GM12873 (cell line): ENCODE data around the gene RCAN1.
A peak's percentile ranks its signal among the peaks of the same experiment; 100 is the strongest.

Experiments used
- TF ChIP-seq, protein P1 (sequence below): IDR thresholded peaks from 2 replicates; pipeline ENCODE4 v1.5.1; 2012; ENCODE audit warnings: low read depth, mild to moderate bottlenecking, moderate library complexity, low read length, control low read depth; ENCODE audit not compliant: insufficient read depth; ENCODE audit errors: missing control alignments

RCAN1 gene

DNA sequence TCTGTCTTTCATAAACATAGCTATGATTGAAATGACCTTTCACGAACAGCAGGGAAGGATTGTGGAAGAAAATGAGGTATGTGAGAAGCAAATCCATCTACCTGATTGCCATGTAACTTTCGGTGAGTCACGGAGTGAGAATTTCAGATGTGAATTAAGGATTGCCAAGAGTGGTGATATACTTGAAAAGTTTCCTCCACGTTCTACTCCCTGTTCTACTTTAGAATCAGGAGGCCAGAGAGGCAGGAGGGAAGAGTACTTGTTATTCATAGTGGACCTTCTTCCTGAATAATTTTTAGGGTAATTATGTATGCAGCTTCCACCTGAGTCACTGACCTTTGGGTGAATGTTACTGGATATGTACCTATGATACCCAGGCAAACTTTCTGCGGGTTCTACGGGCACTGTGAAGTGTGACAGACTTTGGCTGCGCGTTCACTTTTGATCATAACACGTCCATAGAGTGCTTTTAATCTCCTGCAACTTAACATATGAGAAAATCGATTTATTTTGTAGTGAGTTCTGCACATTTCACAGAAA is 100.3 kb downstream of the RCAN1 start:
- TF ChIP-seq, protein P1, sequence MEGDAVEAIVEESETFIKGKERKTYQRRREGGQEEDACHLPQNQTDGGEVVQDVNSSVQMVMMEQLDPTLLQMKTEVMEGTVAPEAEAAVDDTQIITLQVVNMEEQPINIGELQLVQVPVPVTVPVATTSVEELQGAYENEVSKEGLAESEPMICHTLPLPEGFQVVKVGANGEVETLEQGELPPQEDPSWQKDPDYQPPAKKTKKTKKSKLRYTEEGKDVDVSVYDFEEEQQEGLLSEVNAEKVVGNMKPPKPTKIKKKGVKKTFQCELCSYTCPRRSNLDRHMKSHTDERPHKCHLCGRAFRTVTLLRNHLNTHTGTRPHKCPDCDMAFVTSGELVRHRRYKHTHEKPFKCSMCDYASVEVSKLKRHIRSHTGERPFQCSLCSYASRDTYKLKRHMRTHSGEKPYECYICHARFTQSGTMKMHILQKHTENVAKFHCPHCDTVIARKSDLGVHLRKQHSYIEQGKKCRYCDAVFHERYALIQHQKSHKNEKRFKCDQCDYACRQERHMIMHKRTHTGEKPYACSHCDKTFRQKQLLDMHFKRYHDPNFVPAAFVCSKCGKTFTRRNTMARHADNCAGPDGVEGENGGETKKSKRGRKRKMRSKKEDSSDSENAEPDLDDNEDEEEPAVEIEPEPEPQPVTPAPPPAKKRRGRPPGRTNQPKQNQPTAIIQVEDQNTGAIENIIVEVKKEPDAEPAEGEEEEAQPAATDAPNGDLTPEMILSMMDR = no peak

DNA sequence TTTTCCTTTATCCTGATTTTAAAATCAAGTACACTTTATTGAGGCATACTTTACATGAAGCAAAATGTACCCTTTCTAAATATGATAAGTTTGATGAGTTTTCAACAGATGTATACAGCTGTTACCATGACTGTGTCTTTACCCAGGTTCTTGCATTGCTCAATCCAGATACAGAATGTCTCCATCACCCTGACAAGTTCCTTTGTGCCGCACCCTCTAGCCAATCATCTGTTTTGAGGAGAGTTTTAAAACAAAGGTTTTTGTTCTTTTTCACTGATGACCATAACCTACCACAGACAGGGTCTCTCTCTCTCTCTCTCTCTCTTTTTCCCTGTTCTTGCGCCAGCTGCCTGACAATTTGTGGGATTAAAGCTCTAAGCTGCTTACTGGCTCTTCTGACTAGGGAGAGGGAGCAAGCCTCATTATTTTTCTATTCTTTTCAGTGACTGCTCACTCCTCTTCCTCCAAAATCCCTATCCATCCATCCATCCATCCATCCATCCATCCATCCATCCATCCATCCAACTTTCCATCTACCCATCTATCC is 101.7 kb downstream of the RCAN1 start:
- TF ChIP-seq, protein P1 = no peak

DNA sequence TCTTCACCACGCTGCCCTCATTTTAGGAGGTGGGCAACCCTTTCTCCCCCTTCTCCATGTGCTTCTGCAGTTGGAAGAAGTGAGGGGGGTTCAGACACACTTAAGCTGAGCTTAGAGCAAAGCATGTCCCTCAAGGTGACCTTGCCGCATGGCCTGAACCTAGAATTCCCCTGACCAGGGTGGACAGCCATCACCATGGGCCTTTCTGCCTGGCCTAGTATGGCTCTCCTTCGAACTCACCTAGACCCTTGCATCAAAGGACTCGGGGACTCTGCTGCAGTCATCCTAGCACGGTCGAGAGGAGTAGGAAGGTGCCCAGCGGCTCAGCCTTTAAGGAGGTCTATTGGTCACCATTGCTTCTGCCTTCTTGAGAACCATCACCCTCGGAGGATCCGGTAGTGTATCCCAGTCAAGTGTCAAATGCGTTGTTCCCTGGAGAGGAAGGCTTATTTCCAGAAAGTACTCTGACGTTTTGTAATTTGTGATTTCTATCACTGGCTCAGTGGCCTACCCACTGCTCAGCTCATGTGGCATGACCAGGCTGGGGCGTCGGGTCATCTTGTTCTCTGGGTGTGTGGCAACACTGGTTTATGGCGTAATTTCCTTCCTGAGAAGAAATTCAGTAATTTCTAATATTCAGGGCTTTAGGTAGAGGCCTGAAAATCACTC is 103.0 kb downstream of the RCAN1 start, which contains the start of gene KCNE1:
Gene KCNE1 (minus strand): TSS at position 424 of the 669 bp plus-strand sequence. CDS start 62,576 bp downstream, outside the sequence.
- TF ChIP-seq, protein P1 = no peak

DNA sequence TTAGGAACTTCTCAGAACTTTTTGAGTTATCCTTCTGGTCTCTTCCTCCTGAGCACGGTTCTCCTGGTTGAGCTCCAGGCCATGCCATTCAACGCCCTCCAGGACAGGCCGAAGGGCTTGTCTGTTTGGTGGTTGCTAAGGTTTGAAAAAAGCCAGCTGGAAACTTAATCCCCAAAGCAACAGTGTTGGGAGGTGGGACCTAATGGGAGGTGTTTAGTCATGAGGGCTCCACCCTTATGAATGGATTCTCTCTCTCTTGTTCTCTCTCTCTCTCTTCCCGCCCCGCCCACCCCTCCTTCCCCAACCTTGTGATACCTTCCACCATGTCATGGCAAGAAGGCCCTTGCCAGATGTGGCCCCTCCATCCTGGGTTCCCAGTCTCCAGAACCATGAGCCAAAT is 103.7 kb downstream of the RCAN1 start:
- TF ChIP-seq, protein P1 = no peak

DNA sequence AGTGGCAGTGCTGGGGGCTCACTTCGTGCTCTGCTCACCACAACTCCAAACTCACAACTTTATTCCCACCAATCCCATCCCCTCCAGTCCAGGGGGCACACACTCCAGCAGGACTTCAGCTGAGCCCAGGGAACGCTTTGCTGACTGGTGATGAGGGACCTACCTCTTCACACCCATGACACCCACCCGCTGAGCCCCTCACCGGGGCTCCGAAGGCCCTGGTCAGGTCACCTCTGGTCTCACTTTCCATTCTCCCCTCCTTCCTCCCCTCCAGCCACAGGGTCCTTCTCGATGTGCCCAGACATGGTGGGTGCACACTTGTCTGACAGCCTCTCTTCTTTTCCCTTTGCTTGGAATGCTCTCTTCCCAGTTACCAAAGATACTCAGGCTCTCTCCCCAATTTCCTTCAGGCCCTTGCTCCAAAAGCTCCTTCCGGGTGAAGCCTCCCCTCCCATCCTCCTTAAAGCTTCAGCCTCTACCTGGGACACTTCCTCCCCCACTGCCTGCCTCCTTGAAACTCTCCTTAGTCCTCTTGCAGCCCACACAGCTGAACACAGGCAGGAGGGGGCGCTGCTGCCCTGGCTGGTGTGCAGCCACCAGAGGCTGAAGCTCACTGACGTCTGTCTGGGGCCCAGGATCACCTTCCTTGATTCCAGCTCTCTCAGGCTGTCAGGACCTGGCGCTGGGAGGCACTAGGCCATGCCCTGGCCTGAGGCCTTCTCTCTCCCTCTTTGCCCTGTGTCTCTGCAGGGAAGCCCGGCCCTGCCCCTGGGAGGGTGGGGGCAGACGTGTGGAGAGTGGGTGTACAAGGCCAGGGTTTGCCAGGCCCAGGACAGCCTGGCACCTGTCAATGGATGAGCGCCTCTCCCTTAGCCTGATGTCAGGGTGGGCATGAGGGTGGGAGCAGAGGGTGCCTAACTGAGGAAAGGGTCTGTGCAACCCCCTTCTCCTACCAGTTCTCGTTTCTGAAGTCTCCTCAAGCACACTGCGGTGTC is 104.5 kb downstream of the RCAN1 start:
- TF ChIP-seq, protein P1 = peak; percentile 89

DNA sequence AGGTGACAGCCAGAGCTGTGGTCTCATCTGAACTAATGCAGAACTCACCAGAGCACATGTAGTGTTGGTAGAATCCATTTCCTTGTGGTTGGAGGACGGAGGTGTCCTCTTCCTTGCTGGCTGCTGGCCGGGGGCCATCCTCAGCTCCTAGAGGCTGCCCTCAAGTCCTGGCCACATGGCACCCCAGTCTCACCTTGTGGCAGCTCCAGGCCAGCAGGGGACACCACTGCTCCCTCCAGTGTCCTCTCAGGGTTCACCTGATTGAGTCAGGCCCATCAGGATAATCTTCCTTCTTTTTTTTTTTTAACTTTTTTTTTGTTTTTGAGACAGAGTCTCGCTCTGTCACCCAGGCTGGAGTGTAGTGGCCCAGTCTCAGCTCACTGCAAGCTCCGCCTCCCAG is 105.8 kb downstream of the RCAN1 start:
- TF ChIP-seq, protein P1 = peak; percentile 50
